Mammary epithelial cell (primary cell): Measurements from ENCODE around the gene TPRKB.

Experiments used
- CTCF ChIP-seq, 2 donors: IDR thresholded peaks in 1 of 2; conservative IDR thresholded peaks in 1 of 2; 2 replicates each; pipeline ENCODE4 v1.5.1; 2011 to 2012; ENCODE audit warnings: inconsistent platforms in 2 of 2, low read length in 2 of 2, mild to moderate bottlenecking in 2 of 2, control low read depth in 1 of 2, low read depth in 1 of 2; ENCODE audit not compliant: insufficient read depth in 1 of 2; ENCODE audit errors: extremely low read depth in 1 of 2
- EZH2 ChIP-seq: IDR thresholded peaks from 2 replicates; pipeline ENCODE4 v1.6.1; 2012; ENCODE audit warnings: low read length, inconsistent platforms, borderline replicate concordance

GRCh38 chr2:73703675-73704074 is 33.5 kb downstream of the TPRKB start:
- TF ChIP-seq CTCF (conservative IDR thresholded peaks at IDR 0.05 in 1 of 2, IDR thresholded peaks at IDR 0.05 in 1 of 2; ENCODE audit: extremely low read depth in 1 of 2, insufficient read depth in 1 of 2, low read depth in 1 of 2, low read length in 2 of 2) (no peak), EZH2 (no peak)
